ENCODE measurements around the gene ANKRD6. TPM values are rescaled to one million over a fixed set of nuclear protein-coding genes. Genes with fewer than 3 reads are reported as not detected.

ANKRD6 gene

GRCh38 chr6:89681983-89682564 lies 249.1 kb downstream of the ANKRD6 start:
- Histone ChIP-seq H2BK5ac (ENCODE audit: low read length) (no peak overlapping the region), H3K36me3 (replicated peaks in 1 of 2; ENCODE audit: control insufficient read depth in 2 of 2, insufficient read depth in 2 of 2, low read length in 2 of 2) (peaks cover 44 to 95% of the 10 kb centered on the region in 2 donors), H3K4me3 (ENCODE audit: low read length in 2 of 2) (no peak overlapping the region), H2AFZ (ENCODE audit: low read length) (no peak overlapping the region), H3K23ac (ENCODE audit: low read depth, low read length, poor library complexity) (no peak overlapping the region), H3K14ac (ENCODE audit: low read length) (no peak overlapping the region), H4K91ac (ENCODE audit: low read depth, low read length, poor library complexity) (no peak overlapping the region), H3K18ac (ENCODE audit: low read length) (no peak overlapping the region), H3K4me1 (ENCODE audit: control insufficient read depth in 2 of 2, insufficient read depth in 1 of 2, low read depth in 1 of 2, low read length in 2 of 2) (no peaks in the 10 kb centered on the region), H3K9me3 (replicated peaks in 1 of 2; ENCODE audit: control insufficient read depth in 2 of 2, insufficient read depth in 1 of 2, low read depth in 1 of 2, low read length in 2 of 2) (no peaks in the 10 kb centered on the region), H2BK120ac (ENCODE audit: low read depth, low read length) (no peak overlapping the region), H2BK12ac (ENCODE audit: low read length) (no peak overlapping the region), H3K27me3 (ENCODE audit: control insufficient read depth in 3 of 3, insufficient read depth in 3 of 3, low read depth in 1 of 3, low read length in 3 of 3) (no peaks in the 10 kb centered on the region), H2BK15ac (ENCODE audit: low read length) (no peak overlapping the region), H3K9ac (ENCODE audit: low read depth, low read length, poor library complexity) (no peak overlapping the region), H2AK5ac (ENCODE audit: low read depth, low read length) (no peak overlapping the region), H3K4ac (ENCODE audit: low read length) (no peak overlapping the region), H4K8ac (ENCODE audit: low read depth, low read length) (no peak overlapping the region), H3K27ac (replicated peaks; ENCODE audit: low read length) (no peak overlapping the region), H3K4me2 (ENCODE audit: insufficient read depth, low read length, poor library complexity, severe bottlenecking) (no peak overlapping the region), H3K79me1 (ENCODE audit: low read depth, low read length) (no peaks in the 10 kb centered on the region)
- no CpG with 5 or more reads among the region's 10 CpGs for WGBS, 2 donors (ENCODE audit: extremely low coverage in 2 of 2, insufficient read length in 2 of 2, insufficient replicate concordance in 1 of 2)
- no peak for DNase-seq (ENCODE audit: low spot score)

GRCh38 chr6:89682991-89683390 lies 250.0 kb downstream of the ANKRD6 start:
- H3K36me3 ChIP-seq (replicated peaks in 1 of 2; ENCODE audit: control insufficient read depth in 2 of 2, insufficient read depth in 2 of 2, low read length in 2 of 2) = peaks cover 47 to 96% of the 10 kb centered on the region in 2 donors
- WGBS, 2 donors (ENCODE audit: extremely low coverage in 2 of 2, insufficient read length in 2 of 2, insufficient replicate concordance in 1 of 2) = no CpG with 5 or more reads among the region's 1 CpG

More at GRCh38 chr6:89682991-89683390, 250.0 kb downstream of the ANKRD6 start:
- H2BK5ac ChIP-seq (ENCODE audit: low read length) = no peak overlapping the region
- no peak overlapping the region for H3K9ac ChIP-seq (ENCODE audit: low read depth, low read length, poor library complexity)
- H3K79me1 ChIP-seq (ENCODE audit: low read depth, low read length) = no peaks in the 10 kb centered on the region
- no peak overlapping the region for H3K4ac ChIP-seq (ENCODE audit: low read length)
- no peak overlapping the region for H3K4me2 ChIP-seq (ENCODE audit: insufficient read depth, low read length, poor library complexity, severe bottlenecking)
- H3K27me3 ChIP-seq (ENCODE audit: control insufficient read depth in 3 of 3, insufficient read depth in 3 of 3, low read depth in 1 of 3, low read length in 3 of 3) = no peaks in the 10 kb centered on the region
- H3K23ac ChIP-seq (ENCODE audit: low read depth, low read length, poor library complexity) = no peak overlapping the region
- H4K8ac ChIP-seq (ENCODE audit: low read depth, low read length) = no peak overlapping the region
- no peak overlapping the region for H2AK5ac ChIP-seq (ENCODE audit: low read depth, low read length)
- H4K91ac ChIP-seq (ENCODE audit: low read depth, low read length, poor library complexity) = no peak overlapping the region
- DNase-seq (ENCODE audit: low spot score) = no peak
- H3K18ac ChIP-seq (ENCODE audit: low read length) = no peak overlapping the region
- H3K4me3 ChIP-seq (ENCODE audit: low read length in 2 of 2) = no peak overlapping the region
- no peak overlapping the region for H3K14ac ChIP-seq (ENCODE audit: low read length)
- no peaks in the 10 kb centered on the region for H3K4me1 ChIP-seq (ENCODE audit: control insufficient read depth in 2 of 2, insufficient read depth in 1 of 2, low read depth in 1 of 2, low read length in 2 of 2)
- H2BK15ac ChIP-seq (ENCODE audit: low read length) = no peak overlapping the region
- no peaks in the 10 kb centered on the region for H3K9me3 ChIP-seq (replicated peaks in 1 of 2; ENCODE audit: control insufficient read depth in 2 of 2, insufficient read depth in 1 of 2, low read depth in 1 of 2, low read length in 2 of 2)
- H2AFZ ChIP-seq (ENCODE audit: low read length) = no peak overlapping the region
- H3K27ac ChIP-seq (replicated peaks; ENCODE audit: low read length) = no peak overlapping the region
- H2BK120ac ChIP-seq (ENCODE audit: low read depth, low read length) = no peak overlapping the region
- no peak overlapping the region for H2BK12ac ChIP-seq (ENCODE audit: low read length)

Small RNA genes lying within 50 kb of the gene (small RNA-seq; reads per million reads assigned to genes)
- gene RN7SL11P (ENCODE audit: insufficient read depth) = not detected
